Activated naive CD4-positive, alpha-beta T cell treated with anti-CD3 and anti-CD28 coated beads, Interleukin-2, amount 50 U/mL, for 72 hours (primary cell): Measurements from ENCODE around the gene LUZP4. TPM values are rescaled to one million over a fixed set of nuclear protein-coding genes. Genes with fewer than 3 reads are reported as not detected.
"Not testable (repeated sequence)": the region's sequence is repeated elsewhere in the genome, so short reads cannot be mapped to it uniquely, and the experiment has no call there.

Source experiments
- ATAC-seq, 2 donors: fragments of 150-1000 bp; cut with Tn5 transposase; 2 replicates each; pipeline ENCODE4 v1.10.0; 2021; ENCODE audit warnings: mild to moderate bottlenecking in 2 of 2, moderate library complexity in 2 of 2
- DNase-seq, 2 donors: peaks; one replicate each; pipeline ENCODE4 v3.0.0; 2021 to 2022; ENCODE audit warnings: low spot score in 2 of 2
- H3K27ac Mint-ChIP-seq, 2 donors: one replicate each; pipeline ENCODE4 v1.8.0; 2022; ENCODE audit warnings: mild to moderate bottlenecking in 2 of 2, mixed read lengths in 2 of 2
- H3K36me3 Mint-ChIP-seq, 2 donors: one replicate each; pipeline ENCODE4 v1.8.0; 2022; ENCODE audit warnings: mixed read lengths in 2 of 2
- H3K9me3 Mint-ChIP-seq, 2 donors: one replicate each; pipeline ENCODE4 v1.8.0; 2022; ENCODE audit warnings: mixed read lengths in 2 of 2
- total RNA-seq, 2 donors: library from RNA; stranded (reverse); gene quantifications; one replicate each; pipeline ENCODE4 v1.2.3, GENCODE V29; 2022

Gene LUZP4
- total RNA-seq, 2 donors from 2014 or later: not detected

- no peak overlapping the region for H3K27ac Mint-ChIP-seq
- no peaks in the 10 kb centered on the region for H3K36me3 Mint-ChIP-seq
- ATAC-seq (no peak), DNase-seq (no peak)
- H3K9me3 Mint-ChIP-seq: no peaks in the 10 kb centered on the region
Observed at GRCh38 chrX:115324194-115324593, 34.7 kb downstream of the LUZP4 start.

DNA sequence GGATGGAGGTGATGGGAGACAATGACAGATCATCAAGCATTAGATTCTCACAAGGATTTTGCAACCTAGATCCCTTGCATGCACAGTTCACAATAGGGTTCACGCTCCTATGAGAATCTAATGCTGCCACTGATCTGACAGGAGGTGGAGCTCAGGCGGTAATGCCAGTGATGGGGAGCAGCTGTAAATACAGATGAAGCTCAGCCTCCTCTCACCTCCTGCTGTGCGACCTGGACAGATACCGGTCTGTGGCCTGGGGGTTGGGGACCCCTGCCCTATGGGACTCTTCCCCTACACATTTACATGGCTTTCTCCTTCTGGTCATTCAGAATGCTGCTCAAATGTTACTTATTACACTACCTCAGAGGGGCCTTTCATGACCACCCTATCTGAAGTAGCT, 39.8 kb downstream of the LUZP4 start:
- H3K9me3 Mint-ChIP-seq, DNase-seq, H3K36me3 Mint-ChIP-seq, ATAC-seq, H3K27ac Mint-ChIP-seq: not testable (repeated sequence)

- Mint-ChIP-seq H3K9me3 (no peaks in the 10 kb centered on the region), H3K27ac (no peak overlapping the region), H3K36me3 (no peaks in the 10 kb centered on the region)
- ATAC-seq: no peak
- peak in 1 of 2 donors; percentile 2 for DNase-seq
Observed at GRCh38 chrX:115330498-115331168, 41.1 kb downstream of the LUZP4 start.

DNA sequence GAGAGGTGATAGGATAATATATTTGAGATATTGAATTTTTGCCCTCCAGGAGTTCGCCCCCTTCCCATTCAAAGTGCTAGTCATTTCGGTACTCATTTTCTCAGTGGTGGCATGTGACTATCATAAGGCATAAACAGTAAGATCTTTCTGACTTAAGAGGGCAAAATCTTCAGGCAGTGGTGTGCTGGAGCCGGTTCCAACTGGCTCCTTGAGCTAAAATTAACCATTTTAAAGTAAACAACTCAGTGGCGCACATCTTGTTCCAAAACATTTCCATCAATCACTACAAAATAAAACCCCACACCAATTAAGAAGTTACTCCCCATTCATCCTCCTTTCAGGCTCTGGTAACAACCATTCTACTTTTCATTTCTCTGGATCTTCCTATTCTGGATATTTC, 43.3 kb downstream of the LUZP4 start:
- no peak for DNase-seq
- H3K36me3 Mint-ChIP-seq: no peaks in the 10 kb centered on the region
- no peaks in the 10 kb centered on the region for H3K9me3 Mint-ChIP-seq
- no peak overlapping the region for H3K27ac Mint-ChIP-seq
- ATAC-seq: no peak

GRCh38 chrX:115333446-115333845, 43.9 kb downstream of the LUZP4 start:
- Mint-ChIP-seq H3K36me3 (no peaks in the 10 kb centered on the region), H3K27ac (peak overlapping the region in 1 of 2 donors; percentile 5), H3K9me3 (no peaks in the 10 kb centered on the region)
- ATAC-seq (no peak), DNase-seq (no peak)

DNA sequence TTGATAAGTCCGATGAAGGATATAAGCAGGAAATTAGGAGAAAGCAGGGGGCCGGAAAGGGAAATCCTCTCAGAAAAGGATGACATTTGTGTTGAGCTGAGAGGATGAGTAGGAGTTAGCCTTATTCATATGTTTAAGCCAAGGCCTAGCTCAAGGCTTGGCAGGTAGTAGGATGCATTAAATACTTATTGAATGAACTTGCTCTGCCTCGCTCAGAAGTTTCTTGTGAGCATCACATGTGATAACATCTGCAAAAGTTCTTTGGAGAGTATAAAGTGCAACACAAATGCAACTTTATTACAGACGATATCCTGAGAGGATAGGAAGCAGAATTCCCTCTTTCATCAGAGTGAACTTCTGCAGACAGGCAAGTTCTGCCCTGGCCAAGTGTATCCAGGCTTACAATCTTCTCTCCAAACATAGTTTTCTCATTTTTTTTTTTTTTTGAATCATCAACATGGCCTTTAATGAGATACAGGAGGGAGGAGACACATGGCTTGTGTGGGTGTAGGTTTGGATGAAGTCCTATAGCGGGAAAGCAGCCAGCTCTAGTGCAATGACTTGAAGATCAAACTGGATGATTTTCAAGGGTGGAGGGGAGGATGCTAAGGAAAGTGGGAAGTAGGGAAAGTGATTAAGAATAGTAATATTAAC, 48.1 kb downstream of the LUZP4 start:
- DNase-seq: no peak
- no peaks in the 10 kb centered on the region for H3K36me3 Mint-ChIP-seq

GRCh38 chrX:115339441-115340025, 50.0 kb downstream of the LUZP4 start:
- Mint-ChIP-seq H3K9me3 (no peaks in the 10 kb centered on the region), H3K36me3 (no peaks in the 10 kb centered on the region), H3K27ac (no peak overlapping the region)
- DNase-seq (no peak), ATAC-seq (no peak)

More for the DNA sequence above, 48.1 kb downstream of the LUZP4 start:
- Mint-ChIP-seq H3K9me3 (no peaks in the 10 kb centered on the region), H3K27ac (no peak overlapping the region)
- ATAC-seq: no peak

GRCh38 chrX:115341421-115341820, 51.9 kb downstream of the LUZP4 start:
- no peak for ATAC-seq
- no peaks in the 10 kb centered on the region for H3K9me3 Mint-ChIP-seq
- H3K27ac Mint-ChIP-seq: no peak overlapping the region
- H3K36me3 Mint-ChIP-seq: no peaks in the 10 kb centered on the region
- no peak for DNase-seq

- Mint-ChIP-seq H3K36me3 (no peaks in the 10 kb centered on the region), H3K27ac (no peak overlapping the region), H3K9me3 (no peaks in the 10 kb centered on the region)
- DNase-seq: no peak
- ATAC-seq: no peak
Observed at GRCh38 chrX:115344885-115345614, 55.5 kb downstream of the LUZP4 start.

GRCh38 chrX:115345615-115346014, 56.1 kb downstream of the LUZP4 start:
- DNase-seq (no peak), ATAC-seq (no peak)
- Mint-ChIP-seq H3K9me3 (no peaks in the 10 kb centered on the region), H3K36me3 (no peaks in the 10 kb centered on the region), H3K27ac (no peak overlapping the region)

DNA sequence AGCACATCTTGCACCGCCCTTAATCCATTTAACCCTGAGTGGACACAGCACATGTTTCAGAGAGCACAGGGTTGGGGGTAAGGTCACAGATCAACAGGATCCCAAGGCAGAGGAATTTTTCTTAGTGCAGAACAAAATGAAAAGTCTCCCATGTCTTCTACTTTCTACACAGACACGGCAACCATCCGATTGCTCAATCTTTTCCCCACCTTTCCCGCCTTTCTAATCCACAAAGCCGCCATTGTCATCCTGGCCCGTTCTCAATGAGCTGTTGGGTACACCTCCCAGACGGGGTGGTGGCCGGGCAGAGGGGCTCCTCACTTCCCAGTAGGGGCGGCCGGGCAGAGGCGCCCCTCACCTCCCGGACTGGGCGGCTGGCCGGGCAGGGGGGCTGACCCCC, 57.2 kb downstream of the LUZP4 start:
- H3K27ac Mint-ChIP-seq, ATAC-seq, H3K36me3 Mint-ChIP-seq, DNase-seq, H3K9me3 Mint-ChIP-seq: not testable (repeated sequence)

- Mint-ChIP-seq H3K27ac (no peak overlapping the region), H3K9me3 (no peaks in the 10 kb centered on the region), H3K36me3 (no peaks in the 10 kb centered on the region)
- ATAC-seq (no peak), DNase-seq (no peak)
Observed at GRCh38 chrX:115348446-115349225, 59.1 kb downstream of the LUZP4 start.

DNA sequence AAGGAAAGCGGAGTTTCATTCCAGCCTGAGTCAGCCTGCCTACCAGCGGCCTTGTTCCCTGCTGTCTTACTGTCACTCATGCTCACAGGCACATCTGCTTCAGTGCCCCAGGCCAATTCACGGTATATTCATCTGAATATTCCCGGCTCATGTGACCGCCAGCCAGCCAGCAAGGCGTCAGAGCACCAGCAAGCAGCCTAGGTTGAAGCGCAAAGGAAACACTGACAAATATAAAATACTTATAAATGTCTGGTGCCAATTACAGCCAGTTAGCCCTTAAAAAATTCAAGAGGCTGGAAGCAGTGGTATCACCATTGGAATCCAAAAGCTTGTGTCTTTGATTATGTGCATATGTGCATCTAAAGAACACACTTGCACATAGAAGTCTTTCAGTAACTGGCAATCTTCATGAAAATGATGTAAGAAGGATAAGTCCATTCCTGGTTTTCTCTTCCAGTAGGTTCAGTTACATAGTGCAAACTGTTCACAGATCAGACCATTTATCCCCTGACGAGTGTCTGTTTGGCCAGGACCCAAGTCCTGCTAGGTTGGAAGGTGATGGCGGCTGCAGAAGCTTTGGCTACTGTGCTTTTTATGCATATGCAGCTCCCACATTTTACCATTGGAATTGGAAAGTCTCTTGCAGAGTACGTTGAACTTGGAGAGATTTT, 61.3 kb downstream of the LUZP4 start:
- no peak for ATAC-seq
- Mint-ChIP-seq H3K36me3 (no peaks in the 10 kb centered on the region), H3K9me3 (no peaks in the 10 kb centered on the region), H3K27ac (no peak overlapping the region)
- no peak for DNase-seq

GRCh38 chrX:115356369-115356768, 66.9 kb downstream of the LUZP4 start:
- DNase-seq: no peak
- ATAC-seq: no peak

More at GRCh38 chrX:115356369-115356768, 66.9 kb downstream of the LUZP4 start:
- H3K27ac Mint-ChIP-seq: no peak overlapping the region
- no peaks in the 10 kb centered on the region for H3K9me3 Mint-ChIP-seq
- no peaks in the 10 kb centered on the region for H3K36me3 Mint-ChIP-seq
